Measurements from ENCODE around the gene ZBED1. TPM values are rescaled to one million over a fixed set of nuclear protein-coding genes. Genes with fewer than 3 reads are reported as not detected.

ZBED1 gene
- total RNA-seq, 4 donors from 2014 or later: 42.4 to 76.4 (median 56.5) TPM

GRCh38 chrX:2490634-2491033, 10.1 kb downstream of the ZBED1 start:
- DNase-seq (ENCODE audit: low spot score in 2 of 2): no peak
- WGBS, 2 donors: 96 to 98% methylated on average over 21 to 22 of the region's 22 CpGs
- intact Hi-C loops (cut with DNase I; ENCODE audit: low total_unique reads): no loop called here
- TF ChIP-seq POLR2A (IDR thresholded peaks at IDR 0.05) (no peak), CTCF (IDR thresholded peaks at IDR 0.05) (no peak)
- no peak overlapping the region for H3K4me3 ChIP-seq (ENCODE audit: low read depth, poor library complexity, severe bottlenecking)

- WGBS, 2 donors: 96 to 97% methylated on average over 44 to 65 of the region's 65 CpGs
- intact Hi-C loops (cut with DNase I; ENCODE audit: low total_unique reads): no loop called here
- TF ChIP-seq CTCF (IDR thresholded peaks at IDR 0.05) (no peak), POLR2A (IDR thresholded peaks at IDR 0.05) (no peak)
- no peak overlapping the region for H3K4me3 ChIP-seq (ENCODE audit: low read depth, poor library complexity, severe bottlenecking)
- DNase-seq (ENCODE audit: low spot score in 2 of 2): no peak
These were observed 11.0 kb downstream of the ZBED1 start for GRCh38 chrX:2489446-2490445.

GRCh38 chrX:2488621-2489285, 12.0 kb downstream of the ZBED1 start:
- intact Hi-C loops (cut with DNase I; ENCODE audit: low total_unique reads): no loop called here
- H3K4me3 ChIP-seq (ENCODE audit: low read depth, poor library complexity, severe bottlenecking): no peak overlapping the region
- no peak for DNase-seq (ENCODE audit: low spot score in 2 of 2)
- 96 to 97% methylated on average over 44 to 49 of the region's 50 CpGs for WGBS, 2 donors
- TF ChIP-seq POLR2A (IDR thresholded peaks at IDR 0.05) (no peak), CTCF (IDR thresholded peaks at IDR 0.05) (no peak)

GRCh38 chrX:2487366-2487765, 13.4 kb downstream of the ZBED1 start:
- TF ChIP-seq CTCF (IDR thresholded peaks at IDR 0.05): no peak
- TF ChIP-seq POLR2A (IDR thresholded peaks at IDR 0.05): no peak
- DNase-seq (ENCODE audit: low spot score in 2 of 2): no peak
- 90 to 94% methylated on average over 16 of the region's 16 CpGs for WGBS, 2 donors
- no peak overlapping the region for H3K4me3 ChIP-seq (ENCODE audit: low read depth, poor library complexity, severe bottlenecking)
- intact Hi-C loops (cut with DNase I; ENCODE audit: low total_unique reads): no loop called here

- DNase-seq (ENCODE audit: low spot score in 2 of 2): no peak
These were observed 14.2 kb downstream of the ZBED1 start for GRCh38 chrX:2486476-2487133.

More at GRCh38 chrX:2486476-2487133, 14.2 kb downstream of the ZBED1 start:
- 78 to 79% methylated on average over 29 of the region's 29 CpGs for WGBS, 2 donors
- no peak overlapping the region for H3K4me3 ChIP-seq (ENCODE audit: low read depth, poor library complexity, severe bottlenecking)
- intact Hi-C loops (cut with DNase I; ENCODE audit: low total_unique reads): no loop called here
- TF ChIP-seq CTCF (IDR thresholded peaks at IDR 0.05) (no peak), POLR2A (IDR thresholded peaks at IDR 0.05) (no peak)

All from lower leg skin (tissue), 4 donors.